Measurements from ENCODE around the gene IGFBP6.
A peak's percentile ranks its signal among the peaks of the same experiment; 100 is the strongest.

IGFBP6 gene

DNA sequence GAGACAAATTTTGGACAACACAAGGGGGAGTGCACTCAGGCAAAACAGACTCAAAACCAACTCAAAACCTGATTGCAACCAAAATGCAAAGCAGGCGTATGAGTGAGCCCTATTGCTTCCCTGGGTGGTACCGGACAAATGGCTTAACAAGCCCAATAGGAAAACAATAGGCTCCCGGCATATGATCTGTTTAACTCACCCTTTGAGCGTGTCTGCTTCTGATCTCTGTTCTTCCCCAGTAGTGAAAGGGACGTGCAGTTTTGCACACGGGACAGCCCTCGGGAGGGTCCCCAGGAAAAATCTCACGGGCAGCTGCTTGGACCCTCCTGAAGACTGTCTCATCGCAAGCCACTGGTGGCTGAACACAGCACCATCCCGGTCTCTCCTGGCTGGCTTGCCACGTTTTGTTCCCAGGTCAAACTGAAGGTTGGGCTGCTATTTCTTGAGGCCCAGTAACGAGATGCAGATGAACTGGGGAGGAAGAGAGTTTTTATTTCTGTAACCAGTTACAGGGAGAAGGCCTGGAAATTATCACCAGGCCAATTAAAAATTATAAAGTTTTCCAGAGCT lies 15.8 kb downstream of the IGFBP6 start:
- in situ Hi-C loops (cut with MboI; ENCODE audit: low sequenced_read_pairs, unreplicated experiment), result no loop called here
- TF ChIP-seq, protein P1, sequence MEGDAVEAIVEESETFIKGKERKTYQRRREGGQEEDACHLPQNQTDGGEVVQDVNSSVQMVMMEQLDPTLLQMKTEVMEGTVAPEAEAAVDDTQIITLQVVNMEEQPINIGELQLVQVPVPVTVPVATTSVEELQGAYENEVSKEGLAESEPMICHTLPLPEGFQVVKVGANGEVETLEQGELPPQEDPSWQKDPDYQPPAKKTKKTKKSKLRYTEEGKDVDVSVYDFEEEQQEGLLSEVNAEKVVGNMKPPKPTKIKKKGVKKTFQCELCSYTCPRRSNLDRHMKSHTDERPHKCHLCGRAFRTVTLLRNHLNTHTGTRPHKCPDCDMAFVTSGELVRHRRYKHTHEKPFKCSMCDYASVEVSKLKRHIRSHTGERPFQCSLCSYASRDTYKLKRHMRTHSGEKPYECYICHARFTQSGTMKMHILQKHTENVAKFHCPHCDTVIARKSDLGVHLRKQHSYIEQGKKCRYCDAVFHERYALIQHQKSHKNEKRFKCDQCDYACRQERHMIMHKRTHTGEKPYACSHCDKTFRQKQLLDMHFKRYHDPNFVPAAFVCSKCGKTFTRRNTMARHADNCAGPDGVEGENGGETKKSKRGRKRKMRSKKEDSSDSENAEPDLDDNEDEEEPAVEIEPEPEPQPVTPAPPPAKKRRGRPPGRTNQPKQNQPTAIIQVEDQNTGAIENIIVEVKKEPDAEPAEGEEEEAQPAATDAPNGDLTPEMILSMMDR (IDR thresholded peaks at IDR 0.05; ENCODE audit: borderline replicate concordance, control extremely low read depth, extremely low read depth, insufficient read depth, missing control alignments), result no peak
- no peak for DNase-seq (ENCODE audit: low spot score)

DNA sequence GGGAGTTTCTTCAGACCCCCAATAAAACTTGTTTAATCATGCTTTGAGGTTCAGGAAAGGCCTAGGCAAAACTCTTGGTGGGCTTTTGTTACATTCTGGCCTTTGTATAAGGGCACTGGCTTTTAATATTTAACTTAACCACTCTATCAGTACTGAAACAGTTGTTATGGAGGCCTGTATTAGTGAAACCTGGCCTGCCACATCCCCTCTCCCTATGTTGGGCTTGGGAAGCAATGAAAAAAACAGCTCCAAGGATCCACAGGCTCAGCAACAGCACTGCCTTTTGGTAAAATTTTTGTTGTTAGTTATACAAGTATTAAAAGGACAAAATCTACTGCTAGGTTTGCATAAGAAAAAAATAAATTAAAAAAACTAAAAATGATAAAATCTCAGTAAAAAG lies 16.5 kb downstream of the IGFBP6 start:
- TF ChIP-seq, protein P1 (IDR thresholded peaks at IDR 0.05; ENCODE audit: borderline replicate concordance, control extremely low read depth, extremely low read depth, insufficient read depth, missing control alignments), result no peak
- in situ Hi-C loops (cut with MboI; ENCODE audit: low sequenced_read_pairs, unreplicated experiment), result no loop called here
- no peak for DNase-seq (ENCODE audit: low spot score)

DNA sequence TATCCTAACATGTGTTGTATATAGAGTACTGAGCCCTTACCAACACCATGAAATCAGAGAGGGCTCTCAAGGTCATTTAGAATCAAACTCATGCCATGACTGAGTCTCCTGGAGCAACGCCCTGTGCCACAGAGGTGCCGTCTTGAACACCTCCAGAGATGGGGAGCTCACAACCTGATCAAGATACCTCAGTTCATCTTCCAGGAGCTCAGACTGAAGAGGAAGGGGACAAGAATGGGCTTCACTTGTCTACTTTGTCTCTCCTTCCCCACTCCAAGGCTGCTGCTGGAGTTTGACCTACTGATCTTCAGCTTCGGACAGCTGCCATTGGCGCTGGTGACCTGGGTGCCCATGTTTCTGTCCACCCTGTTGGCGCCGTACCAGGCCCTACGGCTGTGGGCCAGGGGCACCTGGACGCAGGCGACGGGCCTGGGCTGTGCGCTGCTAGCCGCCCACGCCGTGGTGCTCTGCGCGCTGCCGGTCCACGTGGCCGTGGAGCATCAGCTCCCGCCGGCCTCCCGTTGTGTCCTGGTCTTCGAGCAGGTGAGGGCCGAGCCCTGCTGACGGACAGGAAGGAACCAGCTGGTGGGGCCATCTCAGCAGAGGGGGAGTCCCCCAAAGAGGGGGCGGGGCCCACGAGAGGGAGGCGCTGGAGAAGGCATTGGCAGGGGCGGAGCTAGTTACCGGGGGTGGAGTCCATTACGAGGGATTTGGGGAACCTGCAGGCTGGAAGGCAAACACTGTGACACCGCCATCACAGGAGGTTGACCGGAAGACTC lies 17.8 kb downstream of the IGFBP6 start:
- in situ Hi-C loops (cut with MboI; ENCODE audit: low sequenced_read_pairs, unreplicated experiment), result no loop called here
- peak; percentile 41 for DNase-seq (ENCODE audit: low spot score)
- TF ChIP-seq, protein P1 (IDR thresholded peaks at IDR 0.05; ENCODE audit: borderline replicate concordance, control extremely low read depth, extremely low read depth, insufficient read depth, missing control alignments), result no peak

DNA sequence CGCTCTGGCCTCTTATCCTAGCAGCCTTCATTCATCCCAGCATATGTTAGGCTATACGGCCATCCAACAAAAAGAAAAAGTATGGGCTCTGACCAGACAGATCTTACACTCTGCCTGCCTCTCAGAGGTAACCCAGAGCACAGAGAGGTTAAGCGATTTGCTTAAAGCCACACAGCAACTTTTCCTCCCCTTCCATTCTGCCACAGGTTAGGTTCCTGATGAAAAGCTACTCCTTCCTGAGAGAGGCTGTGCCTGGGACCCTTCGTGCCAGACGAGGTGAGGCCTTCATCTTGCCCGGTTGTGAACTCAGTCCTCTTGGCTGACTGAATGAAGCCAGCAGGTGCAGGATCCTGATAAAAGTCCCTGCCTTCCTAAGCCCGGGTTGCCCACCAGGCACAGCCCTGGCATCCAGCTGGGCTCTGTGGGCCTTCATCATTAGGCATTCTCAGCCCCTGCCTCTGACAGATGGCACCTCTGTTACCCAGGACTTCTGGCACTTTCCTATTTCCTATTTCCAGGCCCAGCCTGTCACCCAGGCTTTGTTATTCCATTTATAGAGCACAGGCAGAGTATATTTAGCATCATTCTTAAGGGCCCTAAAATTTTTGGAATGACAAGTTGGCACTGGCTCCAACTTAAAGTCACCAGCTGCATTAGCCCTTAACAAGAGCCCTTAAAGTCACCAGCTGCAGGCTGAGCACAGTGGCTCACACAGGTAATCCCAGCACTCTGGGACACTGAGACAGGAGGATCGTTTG lies 18.6 kb downstream of the IGFBP6 start:
- in situ Hi-C loops (cut with MboI; ENCODE audit: low sequenced_read_pairs, unreplicated experiment), result no loop called here
- DNase-seq (ENCODE audit: low spot score), result no peak

DNA sequence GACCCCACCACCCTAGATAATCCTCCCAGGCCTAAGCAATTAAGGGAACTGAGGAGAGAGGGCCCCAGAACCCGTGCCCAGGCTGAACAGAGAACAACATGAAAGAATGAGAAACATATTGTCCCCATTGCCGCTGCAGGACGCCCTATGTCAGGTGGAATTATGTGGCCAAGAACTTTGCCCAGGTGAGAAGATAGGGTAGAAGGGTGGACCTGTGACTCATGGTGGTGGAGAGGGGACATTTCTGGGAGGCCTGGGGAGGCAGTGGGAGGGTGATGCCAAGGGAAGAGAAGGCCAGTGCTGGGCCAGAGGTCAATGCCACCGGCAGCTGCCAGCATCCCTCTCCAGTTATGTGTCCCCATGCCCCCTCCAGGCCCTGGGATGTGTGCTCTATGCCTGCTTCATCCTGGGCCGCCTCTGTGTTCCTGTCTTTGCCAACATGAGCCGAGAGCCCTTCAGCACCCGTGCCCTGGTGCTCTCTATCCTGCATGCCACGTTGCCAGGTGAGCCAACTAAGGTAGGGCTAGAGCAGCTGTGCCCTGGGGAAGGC lies 21.4 kb downstream of the IGFBP6 start:
- TF ChIP-seq, protein P1 (IDR thresholded peaks at IDR 0.05; ENCODE audit: borderline replicate concordance, control extremely low read depth, extremely low read depth, insufficient read depth, missing control alignments), result no peak
- DNase-seq (ENCODE audit: low spot score), result no peak
- in situ Hi-C loops (cut with MboI; ENCODE audit: low sequenced_read_pairs, unreplicated experiment), result no loop called here

More for the DNA sequence above, 18.6 kb downstream of the IGFBP6 start:
- TF ChIP-seq, protein P1 (IDR thresholded peaks at IDR 0.05; ENCODE audit: borderline replicate concordance, control extremely low read depth, extremely low read depth, insufficient read depth, missing control alignments), result no peak

All from GM13976 (cell line).